Measurements from ENCODE around the gene PCNT.

DNA sequence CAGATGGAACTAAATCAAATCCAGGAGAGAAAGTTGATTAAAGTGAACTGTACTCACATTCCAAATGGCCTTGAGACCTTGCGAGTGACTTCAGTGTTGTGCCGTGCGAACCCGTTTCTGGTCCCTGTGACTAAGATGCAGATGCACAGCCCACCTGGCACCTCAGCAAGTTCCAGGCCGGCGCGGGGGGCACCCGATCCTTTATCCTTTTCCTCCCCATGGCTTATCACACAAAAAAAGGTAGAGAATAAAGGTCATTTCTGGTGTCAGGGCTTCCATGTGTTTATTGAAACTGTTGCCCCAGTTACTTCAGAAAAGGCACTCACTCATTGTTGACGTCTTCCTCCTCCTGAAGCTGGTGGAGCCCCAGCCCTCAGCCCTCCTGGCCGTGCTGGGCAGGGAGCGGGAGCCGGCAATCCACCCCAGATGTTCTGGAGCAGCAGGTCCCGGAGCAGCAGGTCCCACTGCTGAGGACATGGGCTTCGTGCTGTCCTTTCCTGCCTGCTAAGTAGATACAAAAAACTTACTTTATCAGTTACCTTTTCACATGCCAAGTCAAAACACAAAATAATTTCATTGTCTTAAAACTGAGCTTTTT lies 53.0 kb downstream of the PCNT start:
- no peak for TF ChIP-seq POLR2AphosphoS5 (IDR thresholded peaks at IDR 0.05)
- TF ChIP-seq, protein P1, sequence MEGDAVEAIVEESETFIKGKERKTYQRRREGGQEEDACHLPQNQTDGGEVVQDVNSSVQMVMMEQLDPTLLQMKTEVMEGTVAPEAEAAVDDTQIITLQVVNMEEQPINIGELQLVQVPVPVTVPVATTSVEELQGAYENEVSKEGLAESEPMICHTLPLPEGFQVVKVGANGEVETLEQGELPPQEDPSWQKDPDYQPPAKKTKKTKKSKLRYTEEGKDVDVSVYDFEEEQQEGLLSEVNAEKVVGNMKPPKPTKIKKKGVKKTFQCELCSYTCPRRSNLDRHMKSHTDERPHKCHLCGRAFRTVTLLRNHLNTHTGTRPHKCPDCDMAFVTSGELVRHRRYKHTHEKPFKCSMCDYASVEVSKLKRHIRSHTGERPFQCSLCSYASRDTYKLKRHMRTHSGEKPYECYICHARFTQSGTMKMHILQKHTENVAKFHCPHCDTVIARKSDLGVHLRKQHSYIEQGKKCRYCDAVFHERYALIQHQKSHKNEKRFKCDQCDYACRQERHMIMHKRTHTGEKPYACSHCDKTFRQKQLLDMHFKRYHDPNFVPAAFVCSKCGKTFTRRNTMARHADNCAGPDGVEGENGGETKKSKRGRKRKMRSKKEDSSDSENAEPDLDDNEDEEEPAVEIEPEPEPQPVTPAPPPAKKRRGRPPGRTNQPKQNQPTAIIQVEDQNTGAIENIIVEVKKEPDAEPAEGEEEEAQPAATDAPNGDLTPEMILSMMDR (IDR thresholded peaks at IDR 0.05; ENCODE audit: poor library complexity, severe bottlenecking), result no peak
